ENCODE results near the gene CBX3. TPM values are rescaled to one million over a fixed set of nuclear protein-coding genes. Genes with fewer than 3 reads are reported as not detected.

CBX3 gene
- total RNA-seq, 2 donors from 2014 or later, result 34.2 to 63.3 TPM

DNA sequence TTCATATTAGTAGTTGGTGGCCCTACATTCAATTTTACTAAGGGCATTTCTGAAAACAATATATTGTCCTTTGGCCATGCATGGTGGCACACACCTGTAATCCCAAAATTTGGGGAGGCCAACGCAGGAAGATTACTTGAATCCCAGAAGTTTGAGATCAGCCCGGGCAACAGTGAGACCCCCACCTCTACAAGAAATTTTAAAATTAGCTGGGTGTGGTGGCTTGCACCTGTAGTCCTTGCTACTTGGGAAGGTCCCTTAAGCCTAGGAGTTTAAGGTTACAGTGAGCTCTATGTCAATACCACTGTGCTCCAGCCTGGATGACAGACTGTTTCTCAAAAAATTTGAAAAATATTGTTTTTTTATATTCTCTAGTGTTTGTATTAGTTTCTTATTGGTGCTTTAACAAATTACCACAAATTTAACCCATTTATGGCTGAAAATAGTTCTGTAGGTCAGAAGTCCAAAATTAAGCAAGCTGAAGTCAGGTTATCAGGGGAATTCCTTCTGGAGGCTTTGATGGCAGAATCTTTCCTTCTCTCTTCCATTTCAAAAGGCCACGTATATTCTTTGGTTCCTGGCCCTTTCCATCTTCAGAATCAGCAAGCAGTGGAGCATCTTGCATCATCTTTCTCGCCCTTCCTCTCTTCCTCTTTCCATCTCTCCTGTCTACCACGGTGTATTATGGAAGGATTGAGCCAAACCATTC is 12.4 kb downstream of the CBX3 start:
- WGBS, 2 donors, result 75 to 81% methylated on average over 5 of the region's 5 CpGs
- Histone ChIP-seq H3K4me3 (no peak overlapping the region), H3K27me3 (no peaks in the 10 kb centered on the region), H3K27ac (no peak overlapping the region), H3K36me3 (replicated peaks in 1 of 2; ENCODE audit: insufficient read depth in 1 of 2, low read depth in 2 of 2) (peaks cover 3 to 19% of the 10 kb centered on the region in 2 donors), H3K4me1 (no peaks in the 10 kb centered on the region), H3K9me3 (no peaks in the 10 kb centered on the region)
- no peak for DNase-seq
- intact Hi-C loops (cut with DNase I), result no loop called here
- TF ChIP-seq POLR2A (IDR thresholded peaks at IDR 0.05), result no peak
- TF ChIP-seq, protein P1, sequence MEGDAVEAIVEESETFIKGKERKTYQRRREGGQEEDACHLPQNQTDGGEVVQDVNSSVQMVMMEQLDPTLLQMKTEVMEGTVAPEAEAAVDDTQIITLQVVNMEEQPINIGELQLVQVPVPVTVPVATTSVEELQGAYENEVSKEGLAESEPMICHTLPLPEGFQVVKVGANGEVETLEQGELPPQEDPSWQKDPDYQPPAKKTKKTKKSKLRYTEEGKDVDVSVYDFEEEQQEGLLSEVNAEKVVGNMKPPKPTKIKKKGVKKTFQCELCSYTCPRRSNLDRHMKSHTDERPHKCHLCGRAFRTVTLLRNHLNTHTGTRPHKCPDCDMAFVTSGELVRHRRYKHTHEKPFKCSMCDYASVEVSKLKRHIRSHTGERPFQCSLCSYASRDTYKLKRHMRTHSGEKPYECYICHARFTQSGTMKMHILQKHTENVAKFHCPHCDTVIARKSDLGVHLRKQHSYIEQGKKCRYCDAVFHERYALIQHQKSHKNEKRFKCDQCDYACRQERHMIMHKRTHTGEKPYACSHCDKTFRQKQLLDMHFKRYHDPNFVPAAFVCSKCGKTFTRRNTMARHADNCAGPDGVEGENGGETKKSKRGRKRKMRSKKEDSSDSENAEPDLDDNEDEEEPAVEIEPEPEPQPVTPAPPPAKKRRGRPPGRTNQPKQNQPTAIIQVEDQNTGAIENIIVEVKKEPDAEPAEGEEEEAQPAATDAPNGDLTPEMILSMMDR (IDR thresholded peaks at IDR 0.05), result no peak
- ATAC-seq, result no peak

DNA sequence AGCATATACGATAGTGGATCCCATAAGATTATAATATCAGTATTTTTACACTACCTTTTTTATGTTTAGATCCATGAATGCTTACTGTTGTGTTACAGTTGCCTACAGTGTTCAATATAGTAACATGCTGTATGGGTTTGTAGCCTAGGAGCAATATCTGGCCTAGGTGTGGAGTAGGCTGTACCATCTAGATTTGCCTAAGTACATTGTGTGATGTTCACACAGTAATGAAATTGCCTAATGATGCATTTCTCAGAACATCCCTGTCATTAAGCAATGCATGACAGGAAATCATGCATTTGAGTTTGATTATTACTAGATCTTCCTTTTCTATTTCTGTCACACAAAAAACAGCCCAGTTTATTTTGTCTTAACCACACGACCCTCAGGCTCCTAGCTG is 14.5 kb downstream of the CBX3 start:
- no peak for DNase-seq
- Histone ChIP-seq H3K36me3 (replicated peaks in 1 of 2; ENCODE audit: insufficient read depth in 1 of 2, low read depth in 2 of 2) (peaks cover 3 to 5% of the 10 kb centered on the region in 2 donors), H3K27ac (no peak overlapping the region), H3K4me1 (no peaks in the 10 kb centered on the region), H3K9me3 (no peaks in the 10 kb centered on the region), H3K27me3 (no peaks in the 10 kb centered on the region), H3K4me3 (no peak overlapping the region)
- WGBS, 2 donors, result 63 to 72% methylated on average over 2 of the region's 2 CpGs
- no peak for TF ChIP-seq POLR2A (IDR thresholded peaks at IDR 0.05)
- ATAC-seq, result no peak
- intact Hi-C loops (cut with DNase I), result no loop called here

DNA sequence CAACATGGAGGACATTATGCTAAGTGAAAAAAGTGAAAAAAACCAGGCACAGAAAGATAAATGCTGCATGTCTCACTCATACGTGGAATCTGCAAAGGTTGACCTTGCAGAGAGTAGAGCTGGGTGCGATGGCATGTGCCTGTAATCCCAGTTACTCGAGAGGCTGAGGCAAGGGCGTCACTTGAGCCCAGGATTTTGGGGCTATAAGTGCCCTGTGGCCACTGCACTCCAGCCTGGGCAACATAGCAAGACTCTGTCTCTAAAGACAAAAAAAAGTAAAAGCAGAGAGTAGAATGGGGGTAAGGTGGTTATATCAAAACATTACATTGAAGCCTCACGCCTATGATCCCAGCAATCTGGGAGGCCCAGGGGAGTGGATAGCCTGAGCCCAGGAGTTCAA is 22.8 kb downstream of the CBX3 start:
- TF ChIP-seq, protein P1 (IDR thresholded peaks at IDR 0.05), result no peak
- no peak for TF ChIP-seq POLR2A (IDR thresholded peaks at IDR 0.05)
- intact Hi-C loops (cut with DNase I), result no loop called here

DNA sequence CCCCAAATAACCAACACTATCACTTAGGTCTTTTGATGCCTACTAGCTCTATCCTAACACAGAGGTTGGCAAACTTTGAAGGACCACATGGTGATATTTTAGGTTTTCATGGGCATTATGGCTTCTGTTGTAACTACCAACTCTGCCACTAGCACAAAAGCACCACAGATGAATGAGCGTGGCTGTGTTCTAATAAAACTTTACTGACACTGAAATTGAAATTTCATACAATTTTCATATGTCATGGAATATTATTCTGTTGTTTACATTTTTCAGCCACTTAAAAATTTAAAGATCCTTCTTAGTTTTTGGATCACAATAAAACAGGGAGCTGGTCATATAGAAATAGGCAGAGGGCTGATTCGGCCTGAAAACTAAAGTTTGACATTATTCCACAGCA is 26.4 kb downstream of the CBX3 start:
- Histone ChIP-seq H3K4me3 (no peak overlapping the region), H3K27ac (no peak overlapping the region), H3K4me1 (no peaks in the 10 kb centered on the region), H3K9me3 (no peaks in the 10 kb centered on the region), H3K27me3 (no peaks in the 10 kb centered on the region), H3K36me3 (replicated peaks in 1 of 2; ENCODE audit: insufficient read depth in 1 of 2, low read depth in 2 of 2) (no peaks in the 10 kb centered on the region)
- DNase-seq, result no peak
- 90 to 92% methylated on average over 2 of the region's 2 CpGs for WGBS, 2 donors
- intact Hi-C loops (cut with DNase I), result no loop called here
- TF ChIP-seq POLR2A (IDR thresholded peaks at IDR 0.05), result no peak
- TF ChIP-seq, protein P1 (IDR thresholded peaks at IDR 0.05), result no peak
- no peak for ATAC-seq

More for the DNA sequence above, 22.8 kb downstream of the CBX3 start:
- Histone ChIP-seq H3K4me3 (no peak overlapping the region), H3K27me3 (no peaks in the 10 kb centered on the region), H3K27ac (no peak overlapping the region), H3K4me1 (no peaks in the 10 kb centered on the region), H3K36me3 (replicated peaks in 1 of 2; ENCODE audit: insufficient read depth in 1 of 2, low read depth in 2 of 2) (no peaks in the 10 kb centered on the region), H3K9me3 (no peaks in the 10 kb centered on the region)
- 65 to 68% methylated on average over 5 of the region's 5 CpGs for WGBS, 2 donors
- no peak for ATAC-seq
- DNase-seq, result no peak

DNA sequence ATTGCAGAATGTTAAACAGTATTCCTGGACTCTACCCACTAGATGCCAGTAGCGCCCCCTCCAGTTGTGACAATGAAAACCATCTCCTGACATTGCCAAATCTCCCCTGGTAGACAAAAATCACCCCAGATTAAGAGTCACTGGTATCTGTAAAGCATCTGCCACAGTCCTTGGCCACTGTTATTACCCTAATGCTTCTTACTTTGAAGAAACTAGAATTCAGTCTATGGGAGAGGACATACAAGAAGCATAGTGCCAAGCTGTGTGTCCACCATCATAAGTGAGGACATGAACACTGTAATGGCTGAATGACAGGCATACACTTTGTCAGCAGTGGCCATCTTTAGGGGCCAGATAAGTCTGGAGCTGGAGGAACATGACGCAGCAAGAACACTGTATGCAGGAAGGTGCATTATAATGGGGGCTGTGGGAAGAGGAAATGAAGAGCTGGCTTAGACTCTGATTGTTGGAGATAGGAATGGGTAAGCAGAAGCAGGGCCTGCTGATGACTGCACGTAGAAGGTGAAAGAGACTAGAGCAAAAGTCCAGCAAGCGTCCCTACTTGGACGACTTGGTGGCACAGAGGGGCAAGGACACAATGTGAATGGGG is 32.5 kb downstream of the CBX3 start:
- Histone ChIP-seq H3K27me3 (no peaks in the 10 kb centered on the region), H3K9me3 (no peaks in the 10 kb centered on the region), H3K4me3 (no peak overlapping the region), H3K4me1 (no peaks in the 10 kb centered on the region), H3K36me3 (replicated peaks in 1 of 2; ENCODE audit: insufficient read depth in 1 of 2, low read depth in 2 of 2) (no peaks in the 10 kb centered on the region), H3K27ac (no peak overlapping the region)
- intact Hi-C loops (cut with DNase I), result no loop called here
- DNase-seq (no peak), ATAC-seq (no peak)
- TF ChIP-seq POLR2A (IDR thresholded peaks at IDR 0.05), result no peak
- TF ChIP-seq, protein P1 (IDR thresholded peaks at IDR 0.05), result no peak
- 61 to 76% methylated on average over 5 of the region's 5 CpGs for WGBS, 2 donors

Data from body of pancreas (tissue), 4 donors.